ENCODE results near the gene AGFG1. TPM values are rescaled to one million over a fixed set of nuclear protein-coding genes. Genes with fewer than 3 reads are reported as not detected.

The AGFG1 gene
- total RNA-seq, 1 donor from 2014 or later: 25.5 TPM

GRCh38 chr2:227461811-227462461 is 10.0 kb upstream of the AGFG1 start:
- Histone ChIP-seq H3K36me3 (no peaks in the 10 kb centered on the region), H3K4me3 (no peak overlapping the region), H3K9me3 (no peaks in the 10 kb centered on the region), H3K27me3 (no peaks in the 10 kb centered on the region), H3K4me1 (peaks cover 3 to 18% of the 10 kb centered on the region in 2 donors), H3K27ac (no peak overlapping the region)
- TF ChIP-seq CTCF (IDR thresholded peaks at IDR 0.05): no peak
- intact Hi-C loops (cut with DNase I): no loop called here
- DNase-seq (ENCODE audit: low spot score in 2 of 2): no peak

GRCh38 chr2:227462462-227462951 is 9.4 kb upstream of the AGFG1 start:
- TF ChIP-seq CTCF (IDR thresholded peaks at IDR 0.05): no peak
- Histone ChIP-seq H3K4me3 (no peak overlapping the region), H3K27ac (no peak overlapping the region), H3K27me3 (no peaks in the 10 kb centered on the region), H3K4me1 (peaks cover 3 to 19% of the 10 kb centered on the region in 2 donors), H3K36me3 (no peaks in the 10 kb centered on the region), H3K9me3 (no peaks in the 10 kb centered on the region)
- DNase-seq (ENCODE audit: low spot score in 2 of 2): no peak
- intact Hi-C loops (cut with DNase I): no loop called here

- Histone ChIP-seq H3K9me3 (no peaks in the 10 kb centered on the region), H3K4me1 (peaks cover 3 to 19% of the 10 kb centered on the region in 2 donors), H3K27me3 (no peaks in the 10 kb centered on the region), H3K36me3 (no peaks in the 10 kb centered on the region), H3K27ac (no peak overlapping the region), H3K4me3 (no peak overlapping the region)
- no peak for TF ChIP-seq CTCF (IDR thresholded peaks at IDR 0.05)
- intact Hi-C loops (cut with DNase I): no loop called here
- no peak for DNase-seq (ENCODE audit: low spot score in 2 of 2)
These were observed 8.7 kb upstream of the AGFG1 start for GRCh38 chr2:227462972-227463931.

- TF ChIP-seq CTCF (IDR thresholded peaks at IDR 0.05): no peak
- intact Hi-C loops (cut with DNase I): no loop called here
- no peak overlapping the region for H3K27ac ChIP-seq
- no peak overlapping the region for H3K4me3 ChIP-seq
- H3K4me1 ChIP-seq: peaks cover 3 to 19% of the 10 kb centered on the region in 2 donors
- H3K9me3 ChIP-seq: no peaks in the 10 kb centered on the region
- DNase-seq (ENCODE audit: low spot score in 2 of 2): no peak
- H3K36me3 ChIP-seq: no peaks in the 10 kb centered on the region
- H3K27me3 ChIP-seq: no peaks in the 10 kb centered on the region
These were observed 7.6 kb upstream of the AGFG1 start for GRCh38 chr2:227464361-227464760.

- intact Hi-C loops (cut with DNase I): no loop called here
- no peak for TF ChIP-seq CTCF (IDR thresholded peaks at IDR 0.05)
- DNase-seq (ENCODE audit: low spot score in 2 of 2): no peak
- H3K4me3 ChIP-seq: no peak overlapping the region
- H3K9me3 ChIP-seq: no peaks in the 10 kb centered on the region
- H3K4me1 ChIP-seq: peaks cover 3 to 19% of the 10 kb centered on the region in 2 donors
- H3K27ac ChIP-seq: no peak overlapping the region
- H3K36me3 ChIP-seq: no peaks in the 10 kb centered on the region
- no peaks in the 10 kb centered on the region for H3K27me3 ChIP-seq
These were observed 7.1 kb upstream of the AGFG1 start for GRCh38 chr2:227464851-227465250.

Data from ascending aorta (tissue), 2 donors.